GM23248 (cell line): ENCODE data around the gene MAP3K12. TPM values are rescaled to one million over a fixed set of nuclear protein-coding genes. Genes with fewer than 3 reads are reported as not detected.

Source experiments
- DNase-seq: peaks from one replicate; pipeline ENCODE4 v3.0.0-alpha.2; 2015
- H2AFZ ChIP-seq: fragments of 200-600 bp; sonication (generic); 2 replicates; pipeline ENCODE4 v1.6.1; 2016; ENCODE audit warnings: antibody characterized with exemption
- H3F3A ChIP-seq: fragments of 200-600 bp; sonication (generic); 2 replicates; pipeline ENCODE4 v1.6.1; 2016; ENCODE audit warnings: mild to moderate bottlenecking, antibody characterized with exemption, mixed run types; ENCODE audit not compliant: insufficient read depth
- H3K27ac ChIP-seq: fragments of 200-600 bp; sonication (generic); 2 replicates; pipeline ENCODE4 v1.5.1; 2016; ENCODE audit warnings: mild to moderate bottlenecking
- H3K27me3 ChIP-seq: fragments of 200-600 bp; sonication (generic); replicated peaks from 2 replicates; pipeline ENCODE4 v1.6.1; 2016; ENCODE audit warnings: mild to moderate bottlenecking; ENCODE audit not compliant: insufficient read depth
- H3K36me3 ChIP-seq: fragments of 200-600 bp; sonication (generic); 2 replicates; pipeline ENCODE4 v1.6.1; 2016; ENCODE audit warnings: low read depth, mild to moderate bottlenecking
- H3K4me1 ChIP-seq: fragments of 200-600 bp; sonication (generic); 2 replicates; pipeline ENCODE4 v1.6.1; 2016; ENCODE audit warnings: mild to moderate bottlenecking; ENCODE audit not compliant: insufficient read depth
- H3K4me2 ChIP-seq: fragments of 200-600 bp; sonication (generic); one replicate; pipeline ENCODE4 v1.6.1; 2016; ENCODE audit warnings: mild to moderate bottlenecking; ENCODE audit not compliant: unreplicated experiment
- H3K4me3 ChIP-seq: fragments of 200-600 bp; sonication (generic); 2 replicates; pipeline ENCODE4 v1.5.1; 2016; ENCODE audit warnings: mild to moderate bottlenecking
- H3K79me2 ChIP-seq: fragments of 200-600 bp; sonication (generic); 2 replicates; pipeline ENCODE4 v1.6.1; 2016; ENCODE audit warnings: mild to moderate bottlenecking; ENCODE audit not compliant: insufficient read depth
- H3K9ac ChIP-seq: fragments of 200-600 bp; sonication (generic); 2 replicates; pipeline ENCODE4 v1.6.1; 2016; ENCODE audit warnings: mild to moderate bottlenecking
- H3K9me2 ChIP-seq: fragments of 200-600 bp; sonication (generic); 2 replicates; pipeline ENCODE4 v1.6.1; 2016; ENCODE audit warnings: mixed run types, mild to moderate bottlenecking, moderate library complexity; ENCODE audit not compliant: insufficient read depth
- H3K9me3 ChIP-seq: fragments of 200-600 bp; sonication (generic); one replicate; pipeline ENCODE4 v1.6.1; 2017; ENCODE audit warnings: low read depth
- H4K20me1 ChIP-seq: fragments of 200-600 bp; sonication (generic); 2 replicates; pipeline ENCODE4 v1.6.0; 2016; ENCODE audit not compliant: insufficient read depth
- EZH2 ChIP-seq: fragments of 200-600 bp; sonication (generic); IDR thresholded peaks from 2 replicates; pipeline ENCODE4 v1.6.1; 2018; ENCODE audit warnings: antibody characterized with exemption, mild to moderate bottlenecking; ENCODE audit not compliant: insufficient read depth, poor library complexity, severe bottlenecking
- EZH2phosphoT487 ChIP-seq: fragments of 200-600 bp; sonication (generic); IDR thresholded peaks from 2 replicates; pipeline ENCODE4 v1.6.1; 2018; ENCODE audit warnings: antibody characterized with exemption, moderate library complexity, mild to moderate bottlenecking, low read depth; ENCODE audit not compliant: insufficient read depth
- WGBS, 2 experiments: methylation state at CpG; one replicate each; pipeline ENCODE4 v1.1.6; 2015 to 2017; ENCODE audit warnings: low lambda C conversion rate in 2 of 2, low coverage in 1 of 2; ENCODE audit errors: missing lambda C conversion rate in 2 of 2; 5-methylcytosine and 5-hydroxymethylcytosine counted together
- in situ Hi-C: fragments of 300-500 bp; cut with MboI; formaldehyde crosslinking; loops from 2 replicates; pipeline ENCODE4 v1.15.0; 2020
- polyA plus RNA-seq: library from polyadenylated mRNA; unstranded; fragments of >200 nt; fragmentation: Nextera tagmentation; extraction: Ambion mirVana; gene quantifications from 2 replicates; pipeline ENCODE4 v1.2.1, GENCODE V29; 2016
- total RNA-seq: library from RNA; depleted of rRNA; stranded (reverse); fragments of >200 nt; shearing (Covaris generic); gene quantifications from 2 replicates; pipeline ENCODE4 v1.2.3, GENCODE V29; 2014

Gene MAP3K12
- total and polyA plus RNA-seq, 2 experiments from 2014 or later = 8.7 to 37.4 TPM

DNA sequence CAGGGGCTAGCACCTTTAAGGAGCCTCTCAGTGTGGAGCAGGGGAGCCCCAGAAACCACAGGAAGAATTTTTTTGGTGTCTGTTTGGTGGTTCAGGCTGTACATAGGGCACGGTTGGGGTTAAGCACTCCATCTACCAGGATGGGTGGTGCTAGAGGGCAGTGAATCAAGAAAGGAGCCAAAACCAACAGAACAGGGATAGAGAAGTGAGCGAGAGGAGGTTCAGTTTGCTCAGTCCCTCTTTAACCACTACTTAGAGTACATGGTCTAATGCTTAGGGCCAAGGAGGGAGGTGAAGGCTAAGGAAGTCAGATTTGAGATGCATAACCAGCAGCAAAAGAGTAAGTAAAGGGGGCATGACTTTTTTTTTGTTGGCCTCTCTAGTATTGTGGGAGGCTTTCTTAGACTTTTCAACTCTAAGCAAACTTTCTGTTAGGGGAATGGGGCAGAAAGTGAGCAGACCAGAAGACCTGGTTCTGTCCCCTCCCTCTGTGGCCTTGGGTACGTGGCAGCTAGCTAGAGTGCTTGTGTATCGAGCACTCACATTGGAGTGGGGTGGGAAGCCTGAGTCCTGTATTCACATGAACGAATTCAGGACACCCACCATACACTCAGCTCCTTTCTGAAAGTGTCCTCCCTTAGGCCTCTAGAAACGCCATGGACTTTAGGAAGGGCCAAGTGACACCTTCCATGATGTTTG lies 14.6 kb upstream of the MAP3K12 start:
- peaks cover 38% of the 10 kb centered on the region for H3K36me3 ChIP-seq
- in situ Hi-C loops = no loop called here

DNA sequence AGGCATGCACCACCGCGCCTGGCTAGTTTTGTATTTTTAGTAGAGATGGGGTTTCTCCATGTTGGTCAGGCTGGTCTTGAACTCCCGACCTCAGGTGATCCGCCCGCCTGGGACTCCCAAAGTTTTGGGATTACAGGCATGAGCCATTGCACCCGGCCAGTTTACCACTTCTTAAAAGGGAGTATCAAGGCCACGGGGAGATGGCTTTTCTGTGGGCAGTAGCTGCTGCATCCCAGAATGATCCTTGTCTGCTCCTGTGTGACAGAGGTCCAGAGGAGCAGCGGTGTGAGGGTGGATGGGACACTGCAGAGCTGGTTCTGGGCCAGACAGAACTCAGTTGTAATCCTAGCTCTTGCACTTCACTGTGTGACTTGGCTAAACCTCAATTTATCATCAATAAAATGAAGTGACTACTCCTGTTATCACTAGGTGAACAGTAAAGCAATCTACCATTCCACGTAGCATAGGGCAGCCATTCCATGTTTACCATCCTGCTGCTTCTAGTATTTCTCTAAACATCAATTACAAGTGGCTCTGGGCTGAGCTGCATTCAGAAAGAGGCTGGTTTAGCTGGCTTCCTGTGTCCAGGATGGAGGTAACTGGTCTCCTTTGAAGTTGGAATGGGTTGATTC lies 11.0 kb upstream of the MAP3K12 start:
- Histone ChIP-seq H3K79me2 (no peaks in the 10 kb centered on the region), H3K27me3 (no peaks in the 10 kb centered on the region), H3K27ac (no peak overlapping the region), H3K9me3 (no peaks in the 10 kb centered on the region), H3K9me2 (no peaks in the 10 kb centered on the region), H3K4me2 (no peak overlapping the region), H3K4me3 (no peak overlapping the region), H4K20me1 (no peaks in the 10 kb centered on the region), H3K36me3 (peaks cover 29% of the 10 kb centered on the region), H2AFZ (no peak overlapping the region), H3K4me1 (peaks cover 15% of the 10 kb centered on the region), H3K9ac (no peak overlapping the region), H3F3A (peaks cover 28% of the 10 kb centered on the region)
- DNase-seq = no peak
- WGBS, 2 experiments = 84 to 86% methylated on average over 9 of the region's 9 CpGs
- TF ChIP-seq EZH2 = no peak
- no peak for TF ChIP-seq EZH2phosphoT487
- in situ Hi-C loops = no loop called here

More for the DNA sequence above, 14.6 kb upstream of the MAP3K12 start:
- Histone ChIP-seq H3K4me2 (no peak overlapping the region), H3K4me1 (no peaks in the 10 kb centered on the region), H3K9me2 (no peaks in the 10 kb centered on the region), H3K79me2 (no peaks in the 10 kb centered on the region), H3K27me3 (no peaks in the 10 kb centered on the region), H2AFZ (no peak overlapping the region), H3F3A (peaks cover 9% of the 10 kb centered on the region), H3K27ac (no peak overlapping the region), H4K20me1 (no peaks in the 10 kb centered on the region), H3K9ac (0 out of 2 replicates have a peak overlapping the region, but pooled peaks have one; percentile 13), H3K4me3 (no peak overlapping the region), H3K9me3 (no peaks in the 10 kb centered on the region)
- WGBS, 2 experiments = 87 to 90% methylated on average over 6 of the region's 6 CpGs
- no peak for DNase-seq
- TF ChIP-seq EZH2phosphoT487 (no peak), EZH2 (no peak)

DNA sequence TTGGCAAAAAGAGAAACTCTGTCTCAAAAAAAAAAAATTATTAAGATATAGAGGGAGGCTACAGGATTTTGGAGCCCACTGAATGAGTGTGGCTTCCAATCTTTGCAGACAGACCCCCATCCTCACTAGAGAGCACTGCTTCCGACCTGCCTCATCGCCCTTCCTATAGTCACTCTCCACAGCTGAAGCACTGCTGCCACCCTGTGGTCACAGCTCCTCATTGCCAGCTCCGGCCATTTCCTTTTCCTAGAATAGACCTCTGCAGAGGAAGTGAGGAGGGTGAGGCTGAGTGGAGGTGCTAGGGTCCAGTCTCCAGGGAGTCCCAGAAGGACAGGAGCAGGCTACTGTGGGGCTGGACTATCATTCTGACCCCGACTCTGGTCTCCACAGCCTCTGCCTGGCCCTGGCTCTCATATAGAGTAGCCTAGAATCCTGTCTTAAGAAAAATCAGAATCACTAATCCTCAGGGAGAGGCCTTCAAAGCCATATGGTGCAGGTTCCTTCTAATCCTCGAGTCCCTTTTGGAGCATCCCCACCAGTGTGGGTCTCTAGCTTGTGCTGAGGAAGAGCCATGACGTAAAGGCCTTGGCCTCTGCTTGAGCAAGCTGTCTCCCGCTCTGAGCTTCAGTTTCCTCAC lies 9.4 kb upstream of the MAP3K12 start:
- WGBS, 2 experiments = 17 to 18% methylated on average over 7 of the region's 7 CpGs
- DNase-seq = peak; percentile 83

DNA sequence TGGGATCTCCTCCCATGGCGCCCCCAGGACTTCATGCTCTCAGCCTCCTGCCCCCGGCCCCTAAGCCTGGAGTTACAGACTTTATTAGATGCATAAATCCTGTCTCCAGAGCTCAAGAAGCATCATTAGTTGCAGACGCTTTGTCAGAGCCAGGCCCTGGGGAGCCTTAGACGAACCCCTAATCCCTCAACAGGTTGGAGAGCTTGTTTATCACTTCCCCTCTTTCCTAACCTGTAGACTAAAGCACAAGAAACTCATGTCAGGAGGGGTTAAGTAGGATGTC lies 8.3 kb upstream of the MAP3K12 start:
- in situ Hi-C loops = no loop called here
- no peaks in the 10 kb centered on the region for H3K9me2 ChIP-seq
- H3K4me3 ChIP-seq = no peak overlapping the region
- H3F3A ChIP-seq = peaks cover 35% of the 10 kb centered on the region
- no peaks in the 10 kb centered on the region for H3K27me3 ChIP-seq
- DNase-seq = no peak
- H3K4me1 ChIP-seq = peaks cover 21% of the 10 kb centered on the region
- H4K20me1 ChIP-seq = no peaks in the 10 kb centered on the region
- whole genome bisulfite sequencing, 2 experiments = 83 to 86% methylated on average over 4 of the region's 4 CpGs
- H3K9ac ChIP-seq = no peak overlapping the region
- H3K36me3 ChIP-seq = peaks cover 9% of the 10 kb centered on the region
- H3K79me2 ChIP-seq = peaks cover 10% of the 10 kb centered on the region; the same call in 1 of the 2 replicates
- H3K4me2 ChIP-seq = no peak overlapping the region
- no peak overlapping the region for H3K27ac ChIP-seq
- no peak overlapping the region for H2AFZ ChIP-seq
- no peak for TF ChIP-seq EZH2
- no peaks in the 10 kb centered on the region for H3K9me3 ChIP-seq

More for the DNA sequence above, 9.4 kb upstream of the MAP3K12 start:
- Histone ChIP-seq H3K27me3 (no peaks in the 10 kb centered on the region), H4K20me1 (no peaks in the 10 kb centered on the region), H3K9me3 (no peaks in the 10 kb centered on the region), H3K9me2 (no peaks in the 10 kb centered on the region), H3K79me2 (0 out of 2 replicates have a peak, but pooled peaks cover under 1% of the 10 kb centered on the region), H3K9ac (no peak overlapping the region), H3K27ac (no peak overlapping the region), H3K4me3 (no peak overlapping the region), H3K4me2 (no peak overlapping the region), H2AFZ (no peak overlapping the region), H3K4me1 (peaks cover 20% of the 10 kb centered on the region), H3K36me3 (peaks cover 17% of the 10 kb centered on the region), H3F3A (peaks cover 35% of the 10 kb centered on the region)
- in situ Hi-C loops = no loop called here
- TF ChIP-seq EZH2phosphoT487 (no peak), EZH2 (no peak)
